ENCODE data around the gene TMEM223. TPM values are rescaled to one million over a fixed set of nuclear protein-coding genes. Genes with fewer than 3 reads are reported as not detected.

TMEM223 gene
- total RNA-seq, 1 experiment from 2014 or later = 20.1 TPM

GRCh38 chr11:62753736-62754603 is 37.8 kb downstream of the TMEM223 start, which contains the start of gene ZBTB3:
Gene ZBTB3 (minus strand): TSS chr11:62754160. CDS start chr11:62753664, 496 bp downstream.
- BruUV-seq (replicated peaks) = no TSS peak
- peaks cover 8% of the 10 kb centered on the region; the same call in 1 of the 2 replicates for H3K4me1 ChIP-seq (ENCODE audit: control insufficient read depth, insufficient read depth, low read length)
- no peaks in the 10 kb centered on the region for H3K9me3 ChIP-seq (ENCODE audit: control insufficient read depth, insufficient read depth, low read depth, low read length)
- H3K27me3 ChIP-seq (ENCODE audit: control insufficient read depth, insufficient read depth, low read length) = no peaks in the 10 kb centered on the region
- peak within 1 kb of the TSS; percentile 76 to 87 for H3K4me3 ChIP-seq (ENCODE audit: low read depth in 2 of 2, low read length in 2 of 2)
- CTCF ChIA-PET = interaction anchor here (0.5 to 1.2 kb wide), 6 partner anchors 16 to 106 kb away, joined by 3 to 8 read pairs (median 5); partner anchors contain the start of genes LBHD1 and TAF6L
- ATAC-seq = peak; percentile 98
- no peaks in the 10 kb centered on the region for H3K36me3 ChIP-seq (ENCODE audit: control insufficient read depth, insufficient read depth, low read length)
- TF ChIP-seq POLR2AphosphoS5 (IDR thresholded peaks at IDR 0.05; ENCODE audit: low read depth, low read length) (peak; percentile 92), SIN3A (IDR thresholded peaks at IDR 0.05; ENCODE audit: borderline replicate concordance, insufficient read depth, low read depth, low read length) (no peak; the same call in 1 of the 2 replicates), TCF7L2 (IDR thresholded peaks at IDR 0.05; ENCODE audit: low read depth, low read length) (no peak), REST (IDR thresholded peaks at IDR 0.05; ENCODE audit: insufficient read depth in 1 of 2, low read depth in 2 of 2, low read length in 1 of 2) (no peak; a peak in 1 of 4 replicates)
- TF ChIP-seq, protein P1, sequence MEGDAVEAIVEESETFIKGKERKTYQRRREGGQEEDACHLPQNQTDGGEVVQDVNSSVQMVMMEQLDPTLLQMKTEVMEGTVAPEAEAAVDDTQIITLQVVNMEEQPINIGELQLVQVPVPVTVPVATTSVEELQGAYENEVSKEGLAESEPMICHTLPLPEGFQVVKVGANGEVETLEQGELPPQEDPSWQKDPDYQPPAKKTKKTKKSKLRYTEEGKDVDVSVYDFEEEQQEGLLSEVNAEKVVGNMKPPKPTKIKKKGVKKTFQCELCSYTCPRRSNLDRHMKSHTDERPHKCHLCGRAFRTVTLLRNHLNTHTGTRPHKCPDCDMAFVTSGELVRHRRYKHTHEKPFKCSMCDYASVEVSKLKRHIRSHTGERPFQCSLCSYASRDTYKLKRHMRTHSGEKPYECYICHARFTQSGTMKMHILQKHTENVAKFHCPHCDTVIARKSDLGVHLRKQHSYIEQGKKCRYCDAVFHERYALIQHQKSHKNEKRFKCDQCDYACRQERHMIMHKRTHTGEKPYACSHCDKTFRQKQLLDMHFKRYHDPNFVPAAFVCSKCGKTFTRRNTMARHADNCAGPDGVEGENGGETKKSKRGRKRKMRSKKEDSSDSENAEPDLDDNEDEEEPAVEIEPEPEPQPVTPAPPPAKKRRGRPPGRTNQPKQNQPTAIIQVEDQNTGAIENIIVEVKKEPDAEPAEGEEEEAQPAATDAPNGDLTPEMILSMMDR (IDR thresholded peaks at IDR 0.05) = no peak
- peak within 1 kb of the TSS; percentile 98 for H3K27ac ChIP-seq (ENCODE audit: low read length)
- POLR2A ChIA-PET = interaction anchor here (0.6 to 1.6 kb wide), 13 partner anchors 10 to 618 kb away, joined by 3 to 16 read pairs (median 4); partner anchors contain the start of genes HNRNPUL2 and TUT1
- intact Hi-C loops (cut with micrococcal nuclease; ENCODE audit: unreplicated experiment) (loop anchor here (5.0 kb wide), 1 partner anchor 418 kb away; no protein-coding TSS in a partner anchor), in situ Hi-C loops (cut with HindIII; ENCODE audit: low pct_unique_long_range_greater_than_20kb, low sequenced_read_pairs) (no loop called here)
- peak; percentile 99 for DNase-seq (ENCODE audit: low read depth, low spot score)

GRCh38 chr11:62752994-62753735 is 38.6 kb downstream of the TMEM223 start:
- H3K4me3 ChIP-seq (ENCODE audit: low read depth in 2 of 2, low read length in 2 of 2) = peak overlapping the region; percentile 76 to 87
- in situ Hi-C loops (cut with HindIII; ENCODE audit: low pct_unique_long_range_greater_than_20kb, low sequenced_read_pairs) = no loop called here
- intact Hi-C loops (cut with micrococcal nuclease; ENCODE audit: unreplicated experiment) = loop anchor here (5.0 kb wide), 1 partner anchor 419 kb away; no protein-coding TSS in a partner anchor
- ChIA-PET POLR2A (interaction anchor here (0.6 to 1.6 kb wide), 10 partner anchors 9 to 162 kb away, joined by 3 to 16 read pairs (median 6); partner anchors contain the start of genes HNRNPUL2 and TUT1), CTCF (interaction anchor here (0.6 to 1.2 kb wide), 4 partner anchors 18 to 105 kb away, joined by 3 to 8 read pairs (median 4); partner anchors contain the start of genes LBHD1 and TAF6L)
- TSS peak; percentile 92 for BruUV-seq (replicated peaks)
- no peak for TF ChIP-seq SIN3A (IDR thresholded peaks at IDR 0.05; ENCODE audit: borderline replicate concordance, insufficient read depth, low read depth, low read length)
- H3K36me3 ChIP-seq (ENCODE audit: control insufficient read depth, insufficient read depth, low read length) = no peaks in the 10 kb centered on the region
- ATAC-seq (peak; percentile 3), DNase-seq (ENCODE audit: low read depth, low spot score) (no peak)
- H3K27ac ChIP-seq (ENCODE audit: low read length) = peak overlapping the region; percentile 98
- H3K27me3 ChIP-seq (ENCODE audit: control insufficient read depth, insufficient read depth, low read length) = no peaks in the 10 kb centered on the region
- H3K4me1 ChIP-seq (ENCODE audit: control insufficient read depth, insufficient read depth, low read length) = peaks cover 8% of the 10 kb centered on the region
- no peaks in the 10 kb centered on the region for H3K9me3 ChIP-seq (ENCODE audit: control insufficient read depth, insufficient read depth, low read depth, low read length)

All from Panc1 (cell line).